Muscle of leg (tissue), 11 donors: ENCODE data around the gene ATP10A. TPM values are rescaled to one million over a fixed set of nuclear protein-coding genes. Genes with fewer than 3 reads are reported as not detected.
"Not testable (repeated sequence)": the region's sequence is repeated elsewhere in the genome, so short reads cannot be mapped to it uniquely, and the experiment has no call there.

Source experiments
- DNase-seq: peaks from one replicate; pipeline ENCODE4 v3.0.0; 2013
- H3K27ac ChIP-seq: one replicate; pipeline ENCODE4 v1.5.1; 2013; ENCODE audit warnings: mild to moderate bottlenecking, low read length, control low read depth
- H3K27me3 ChIP-seq: one replicate; pipeline ENCODE4 v1.6.1; 2013; ENCODE audit warnings: low read length; ENCODE audit not compliant: control insufficient read depth, insufficient read depth
- H3K36me3 ChIP-seq: one replicate; pipeline ENCODE4 v1.6.1; 2013; ENCODE audit warnings: low read length; ENCODE audit not compliant: control insufficient read depth, insufficient read depth
- H3K4me1 ChIP-seq: one replicate; pipeline ENCODE4 v1.6.1; 2013; ENCODE audit warnings: low read length; ENCODE audit not compliant: control insufficient read depth, insufficient read depth
- H3K4me3 ChIP-seq: one replicate; pipeline ENCODE4 v1.5.1; 2013; ENCODE audit warnings: low read length, control low read depth
- H3K9me3 ChIP-seq: replicated peaks from 2 replicates; pipeline ENCODE4 v1.6.1; 2013; ENCODE audit warnings: low read depth, low read length; ENCODE audit not compliant: control insufficient read depth
- WGBS: methylation state at CpG from one replicate; pipeline ENCODE4 v1.1.5; 2013; ENCODE audit warnings: missing lambda C conversion rate; ENCODE audit not compliant: insufficient coverage; 5-methylcytosine and 5-hydroxymethylcytosine counted together
- polyA plus RNA-seq, 8 donors: library from polyadenylated mRNA; unstranded; fragments of 120-200 nt; gene quantifications; one replicate each; pipeline versions ENCODE4 v1.2.1 to v1.2.3, GENCODE V29; 2013; ENCODE audit warnings: inconsistent platforms in 1 of 8, low replicate concordance in 1 of 8; ENCODE audit not compliant: insufficient read length in 8 of 8, insufficient read depth in 1 of 8
- total RNA-seq: library from RNA; stranded (reverse); fragments of 120-200 nt; gene quantifications from one replicate; pipeline ENCODE4 v1.2.4, GENCODE V29; 2013

ATP10A gene
- total and polyA plus RNA-seq, 9 donors: 1.9 to 4.9 (median 2.7) TPM

DNA sequence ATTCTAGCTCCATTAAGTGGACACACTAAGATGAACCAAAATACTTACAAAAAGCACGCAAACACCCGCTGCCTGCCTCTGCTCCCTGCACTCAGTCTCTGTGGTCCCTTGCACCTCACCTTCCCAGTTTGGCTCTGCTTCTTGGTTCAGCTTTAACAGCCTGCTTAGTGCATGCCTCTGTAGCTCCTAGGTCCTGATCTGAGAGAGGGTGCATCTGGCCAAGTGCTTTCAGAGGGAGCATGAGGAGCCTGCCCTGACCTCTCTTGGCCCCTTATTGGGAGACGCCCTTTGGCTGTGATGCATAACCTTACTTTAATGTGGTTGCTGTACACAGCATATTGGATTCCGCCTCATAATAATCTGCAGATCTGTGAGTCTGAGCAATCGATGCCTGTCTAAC, 21.2 kb upstream of the ATP10A start:
- no peak overlapping the region for H3K27ac ChIP-seq
- WGBS: 33% methylated on average over 2 of the region's 5 CpGs
- H3K9me3 ChIP-seq: no peaks in the 10 kb centered on the region
- DNase-seq: no peak
- H3K4me3 ChIP-seq: no peak overlapping the region
- no peaks in the 10 kb centered on the region for H3K27me3 ChIP-seq
- H3K4me1 ChIP-seq: no peaks in the 10 kb centered on the region
- no peaks in the 10 kb centered on the region for H3K36me3 ChIP-seq

DNA sequence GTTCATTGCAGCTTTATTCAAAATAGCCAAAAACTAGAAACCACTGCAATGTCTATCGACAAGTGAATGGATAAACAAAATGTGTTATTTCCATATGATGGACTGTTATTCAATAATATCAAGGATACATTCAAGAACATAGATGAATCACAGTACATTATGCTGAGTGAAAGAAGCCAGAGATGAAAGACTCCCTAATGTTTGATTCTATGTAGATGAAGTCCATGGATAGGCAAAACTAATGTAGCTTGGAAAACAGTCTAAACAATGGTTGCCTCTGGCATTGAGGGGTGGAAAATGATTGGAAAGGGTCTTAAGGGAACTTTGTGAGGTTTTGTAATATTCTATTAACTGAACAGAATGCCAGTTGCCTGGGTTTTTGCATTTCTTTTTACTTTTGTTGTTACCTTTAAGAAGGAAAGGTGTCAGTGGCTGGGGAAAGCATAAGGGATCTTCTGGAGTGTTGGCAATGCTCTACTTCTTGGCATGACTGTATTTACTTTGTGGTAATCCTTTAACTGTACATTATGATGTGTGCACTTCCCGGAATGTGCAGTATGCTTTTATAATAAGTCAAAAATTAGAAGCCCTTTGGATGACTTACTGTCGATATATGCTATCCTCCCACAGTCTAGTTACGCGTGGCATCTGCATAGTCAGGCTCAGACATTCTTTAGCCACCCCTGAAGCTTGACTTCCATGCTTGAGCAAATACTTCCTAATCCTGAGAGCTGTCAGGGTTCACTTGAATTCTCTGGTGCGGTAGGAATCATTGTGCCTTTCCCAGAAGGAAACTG, 20.5 kb upstream of the ATP10A start:
- Histone ChIP-seq H3K27ac (no peak overlapping the region), H3K4me1 (no peaks in the 10 kb centered on the region), H3K4me3 (no peak overlapping the region), H3K9me3 (no peaks in the 10 kb centered on the region), H3K36me3 (no peaks in the 10 kb centered on the region), H3K27me3 (no peaks in the 10 kb centered on the region)
- 29% methylated on average over 2 of the region's 6 CpGs for WGBS
- peak; percentile 56 for DNase-seq

DNA sequence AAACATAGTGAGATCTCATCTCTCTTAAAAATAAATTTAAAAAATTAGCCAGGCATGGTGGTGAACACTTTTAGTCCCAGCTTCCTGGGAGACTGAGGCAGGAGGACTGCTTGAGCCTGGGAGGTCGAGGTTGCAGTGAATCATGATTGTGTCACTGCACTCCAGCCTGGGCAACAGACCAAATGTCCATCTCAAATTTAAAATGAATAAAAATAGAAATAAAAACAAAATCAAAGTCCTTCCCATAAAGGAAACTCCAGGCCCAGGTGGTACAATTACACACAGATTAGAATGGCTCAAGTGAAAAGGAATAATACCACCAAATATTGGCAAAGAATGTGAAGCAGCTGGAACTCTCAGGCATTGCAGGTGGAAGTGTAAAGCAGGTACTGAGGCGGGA, 19.3 kb upstream of the ATP10A start:
- Histone ChIP-seq H3K4me1 (no peaks in the 10 kb centered on the region), H3K27me3 (no peaks in the 10 kb centered on the region), H3K4me3 (no peak overlapping the region), H3K36me3 (no peaks in the 10 kb centered on the region), H3K9me3 (no peaks in the 10 kb centered on the region), H3K27ac (no peak overlapping the region)
- no peak for DNase-seq
- WGBS: 86% methylated on average over 1 of the region's 2 CpGs

DNA sequence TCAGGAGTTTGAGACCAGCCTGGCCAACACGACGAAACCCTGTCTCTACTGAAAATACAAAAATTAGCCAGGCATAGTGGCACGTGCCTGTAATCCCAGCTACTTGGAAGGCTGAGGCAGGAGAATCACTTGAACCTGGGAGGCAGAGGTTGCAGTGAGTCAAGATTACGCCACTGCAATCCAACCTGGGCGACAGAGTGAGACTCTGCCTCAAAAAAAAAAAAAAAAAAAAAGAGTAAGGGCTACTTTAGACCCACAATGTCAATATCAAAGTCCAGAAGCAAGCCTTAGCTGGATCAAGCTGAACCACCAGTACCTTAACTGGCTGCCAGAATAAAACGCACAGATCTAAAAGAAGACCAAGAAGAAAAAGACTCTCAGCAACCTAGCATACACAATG, 17.8 kb upstream of the ATP10A start:
- H3K36me3 ChIP-seq, H3K27ac ChIP-seq, H3K4me3 ChIP-seq, H3K9me3 ChIP-seq, H3K27me3 ChIP-seq, DNase-seq, H3K4me1 ChIP-seq: not testable (repeated sequence)
- no CpG with 5 or more reads among the region's 6 CpGs for WGBS

DNA sequence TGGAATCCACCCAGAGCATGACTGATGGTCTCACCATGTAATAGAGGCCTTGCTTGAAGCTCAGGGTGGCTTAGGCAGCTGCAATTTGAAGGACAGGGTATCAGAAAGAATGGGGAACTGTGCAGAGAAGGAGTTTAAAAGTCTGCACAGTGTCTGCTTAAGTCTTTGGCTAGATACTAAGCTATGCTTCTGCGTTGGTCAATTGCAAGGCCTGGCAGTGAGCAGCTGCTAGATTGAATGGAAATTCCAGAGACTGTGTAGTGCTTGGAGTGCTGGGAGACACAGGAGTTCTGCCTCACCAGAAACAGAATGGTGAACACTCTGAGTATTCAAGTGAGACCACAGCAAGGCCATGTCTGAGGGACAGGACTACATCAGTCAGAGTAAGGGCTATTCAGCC, 17.3 kb upstream of the ATP10A start:
- peak; percentile 74 for DNase-seq
- no peaks in the 10 kb centered on the region for H3K9me3 ChIP-seq
- H3K4me3 ChIP-seq: no peak overlapping the region
- WGBS: 41% methylated on average over 1 of the region's 1 CpG
- no peaks in the 10 kb centered on the region for H3K27me3 ChIP-seq
- H3K4me1 ChIP-seq: no peaks in the 10 kb centered on the region
- H3K36me3 ChIP-seq: no peaks in the 10 kb centered on the region
- H3K27ac ChIP-seq: no peak overlapping the region

DNA sequence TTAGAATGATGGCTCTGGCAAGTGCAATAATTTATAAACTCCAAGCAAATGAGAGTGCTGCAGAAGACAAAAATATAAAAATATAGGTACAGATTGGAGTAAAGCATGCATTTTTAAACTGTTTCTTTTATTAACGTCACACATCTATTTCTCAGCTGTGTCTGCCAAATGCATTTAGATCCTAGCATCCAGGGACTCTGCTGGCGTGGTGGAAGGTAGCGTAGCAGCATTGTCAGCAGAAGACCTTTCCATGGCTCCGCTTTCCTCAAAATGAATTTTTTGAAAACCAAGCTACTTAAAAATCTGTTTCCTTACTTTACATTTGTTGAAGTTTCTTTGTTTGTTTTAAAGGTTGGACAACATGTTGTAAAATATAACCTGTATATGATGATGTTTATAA, 16.3 kb upstream of the ATP10A start:
- H3K4me3 ChIP-seq: no peak overlapping the region
- DNase-seq: peak; percentile 89
- WGBS: no CpG with 5 or more reads among the region's 4 CpGs
- H3K4me1 ChIP-seq: no peaks in the 10 kb centered on the region
- no peaks in the 10 kb centered on the region for H3K36me3 ChIP-seq
- H3K27me3 ChIP-seq: no peaks in the 10 kb centered on the region
- no peaks in the 10 kb centered on the region for H3K9me3 ChIP-seq
- peak overlapping the region; percentile 21 for H3K27ac ChIP-seq

DNA sequence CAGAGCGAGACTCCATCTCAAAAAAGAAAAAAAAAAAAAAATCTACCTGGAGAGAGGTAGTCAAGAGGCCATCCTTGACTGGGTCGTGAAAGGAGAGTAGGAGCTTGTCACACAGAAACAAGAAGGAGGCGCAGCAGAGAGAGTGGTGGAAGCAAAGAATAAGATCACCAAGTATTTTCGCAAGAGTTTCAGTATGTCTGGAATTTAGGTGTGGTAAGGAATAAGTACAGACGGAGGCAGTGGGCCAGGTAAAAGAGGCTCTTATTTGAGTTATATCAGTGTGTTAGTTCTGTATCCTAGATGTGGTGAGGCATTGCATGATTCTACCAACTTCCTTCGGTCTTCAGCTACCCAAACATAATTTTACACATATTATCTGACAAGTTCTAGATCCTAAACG, 14.6 kb upstream of the ATP10A start:
- H3K36me3 ChIP-seq: no peaks in the 10 kb centered on the region
- H3K4me3 ChIP-seq: no peak overlapping the region
- no peaks in the 10 kb centered on the region for H3K4me1 ChIP-seq
- no peaks in the 10 kb centered on the region for H3K9me3 ChIP-seq
- H3K27me3 ChIP-seq: no peaks in the 10 kb centered on the region
- DNase-seq: no peak
- WGBS: 71% methylated on average over 4 of the region's 7 CpGs
- H3K27ac ChIP-seq: no peak overlapping the region

DNA sequence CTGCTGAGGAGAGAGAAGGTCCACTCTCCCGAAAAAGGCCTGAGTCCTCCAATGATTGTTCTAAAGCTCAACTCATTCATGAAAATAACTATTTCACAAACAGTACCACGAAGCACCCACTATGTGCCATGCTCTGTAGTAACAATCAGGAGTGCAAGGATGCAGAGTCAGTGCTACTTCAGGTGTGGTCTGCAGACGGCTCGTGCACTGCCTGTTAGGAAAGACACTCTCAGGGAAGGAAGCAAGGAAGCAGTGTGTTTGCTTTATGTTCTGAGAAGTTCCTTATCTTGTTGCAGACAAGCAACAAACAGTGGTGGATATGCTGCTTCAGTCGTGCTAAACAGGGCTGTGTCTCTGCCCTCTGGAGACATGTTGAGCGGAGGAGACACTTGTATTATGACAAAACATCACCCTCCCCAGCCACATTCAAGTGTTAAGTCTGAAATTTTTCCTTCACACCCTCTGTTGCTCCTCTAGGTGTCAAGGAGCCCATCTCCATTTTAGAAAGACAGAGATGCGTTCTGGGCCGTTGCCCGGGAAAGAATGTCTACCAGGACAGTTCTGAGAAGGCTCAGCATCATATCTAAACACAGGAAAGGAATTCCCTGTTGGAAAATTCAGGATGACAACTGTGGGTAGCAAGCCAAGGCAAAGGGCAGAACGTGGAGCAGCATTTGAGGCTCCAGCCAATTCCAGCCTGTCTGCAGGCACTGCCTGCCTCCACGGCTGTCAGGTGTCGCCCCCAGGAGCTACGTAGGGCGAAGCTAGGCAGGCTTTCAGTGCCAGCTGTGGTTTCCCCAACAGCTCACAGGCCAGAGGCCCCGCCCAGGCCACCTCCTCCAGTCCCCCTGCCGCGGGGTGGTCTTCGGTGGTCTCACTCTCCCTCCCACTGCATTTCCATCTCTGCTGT, 13.4 kb upstream of the ATP10A start:
- Histone ChIP-seq H3K4me1 (no peaks in the 10 kb centered on the region), H3K27ac (no peak overlapping the region), H3K4me3 (no peak overlapping the region), H3K27me3 (no peaks in the 10 kb centered on the region), H3K36me3 (no peaks in the 10 kb centered on the region), H3K9me3 (no peaks in the 10 kb centered on the region)
- no peak for DNase-seq
- 68% methylated on average over 14 of the region's 18 CpGs for WGBS

DNA sequence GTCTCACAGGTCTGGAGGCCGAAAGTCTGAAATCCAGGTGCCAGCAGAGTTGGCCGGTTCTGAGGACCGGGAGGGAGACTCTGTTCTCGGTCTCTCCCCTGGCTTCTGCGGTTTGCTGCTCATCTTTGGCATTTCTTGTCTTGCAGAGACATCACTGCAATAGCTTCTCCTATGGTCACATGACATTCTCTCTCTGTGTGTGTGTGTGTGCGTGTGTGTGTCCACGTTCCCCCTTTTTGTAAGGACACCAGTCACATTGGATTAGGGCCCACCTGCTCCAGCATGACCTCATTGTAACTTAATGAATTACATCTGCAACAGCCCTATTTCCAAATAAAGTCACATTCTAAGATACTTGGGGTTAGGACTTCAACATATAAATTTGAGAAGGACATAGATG, 12.4 kb upstream of the ATP10A start:
- WGBS: 86% methylated on average over 1 of the region's 7 CpGs
- no peaks in the 10 kb centered on the region for H3K27me3 ChIP-seq
- H3K4me3 ChIP-seq: no peak overlapping the region
- H3K4me1 ChIP-seq: no peaks in the 10 kb centered on the region
- H3K27ac ChIP-seq: no peak overlapping the region
- H3K9me3 ChIP-seq: no peaks in the 10 kb centered on the region
- no peaks in the 10 kb centered on the region for H3K36me3 ChIP-seq
- DNase-seq: peak; percentile 69

DNA sequence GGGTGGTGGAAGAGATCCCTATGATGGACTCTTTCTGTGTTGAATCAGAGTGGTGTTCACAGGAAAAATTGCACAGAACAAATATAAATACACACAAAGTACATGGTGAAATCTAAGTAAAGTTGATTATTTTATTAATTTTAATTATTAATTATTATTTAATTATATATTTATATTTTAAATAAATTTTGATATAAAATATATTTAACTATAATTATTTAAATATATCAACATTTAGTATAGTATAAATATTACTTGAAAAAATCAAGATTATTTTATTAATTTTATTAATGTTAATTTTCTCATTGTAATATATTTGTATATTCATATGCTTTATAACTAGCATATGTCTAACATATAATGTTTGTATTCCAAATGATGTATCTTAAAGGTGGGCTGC, 11.3 kb upstream of the ATP10A start:
- no peak for DNase-seq
- no peak overlapping the region for H3K4me3 ChIP-seq
- H3K27me3 ChIP-seq: no peaks in the 10 kb centered on the region
- H3K4me1 ChIP-seq: no peaks in the 10 kb centered on the region
- H3K27ac ChIP-seq: no peak overlapping the region
- no peaks in the 10 kb centered on the region for H3K36me3 ChIP-seq
- no peaks in the 10 kb centered on the region for H3K9me3 ChIP-seq
